COR-L47 (cell line): ENCODE measurements around the gene CDK6.
A peak's percentile ranks its signal among the peaks of the same experiment; 100 is the strongest.

Source experiments
- DNase-seq: peaks from one replicate; lab custom pipeline; 2025; lab: John Stamatoyannopoulos, UW

Gene CDK6

GRCh38 chr7:92845736-92846135 is 9.4 kb upstream of the CDK6 start:
- DNase-seq = no peak

- DNase-seq = no peak
Observed at GRCh38 chr7:92843781-92844180, 7.4 kb upstream of the CDK6 start.

GRCh38 chr7:92843034-92843760 is 6.8 kb upstream of the CDK6 start:
- DNase-seq = no peak

- DNase-seq = no peak
Observed at GRCh38 chr7:92841192-92841591, 4.8 kb upstream of the CDK6 start.

GRCh38 chr7:92840316-92840715 is 3.9 kb upstream of the CDK6 start:
- no peak for DNase-seq

GRCh38 chr7:92839901-92840300 is 3.5 kb upstream of the CDK6 start:
- DNase-seq = no peak

- DNase-seq = no peak
Observed at GRCh38 chr7:92838934-92839333, 2.6 kb upstream of the CDK6 start.

GRCh38 chr7:92837000-92837749 is 802 bp upstream of the CDK6 start:
- DNase-seq = no peak

GRCh38 chr7:92835851-92836488 is 403 bp downstream of the CDK6 start:
- DNase-seq = no peak

- no peak for DNase-seq
Observed at GRCh38 chr7:92835261-92835850, 1.0 kb downstream of the CDK6 start.

- DNase-seq = no peak
Observed at GRCh38 chr7:92834507-92835260, 1.7 kb downstream of the CDK6 start.

- DNase-seq = no peak
Observed at GRCh38 chr7:92833766-92834506, 2.4 kb downstream of the CDK6 start.

- peak; percentile 60 for DNase-seq
Observed at GRCh38 chr7:92833024-92833765, 3.2 kb downstream of the CDK6 start.

- DNase-seq = no peak
Observed at GRCh38 chr7:92832534-92833023, 3.8 kb downstream of the CDK6 start.

GRCh38 chr7:92831716-92832533 is 4.4 kb downstream of the CDK6 start:
- no peak for DNase-seq

- DNase-seq = no peak
Observed at GRCh38 chr7:92830532-92831110, 5.8 kb downstream of the CDK6 start.

- DNase-seq = no peak
Observed at GRCh38 chr7:92830027-92830426, 6.3 kb downstream of the CDK6 start.

- DNase-seq = no peak
Observed at GRCh38 chr7:92827464-92828120, 8.8 kb downstream of the CDK6 start.
